Glomerular visceral epithelial cell (primary cell): ENCODE measurements around the gene TRIO.

ENCODE experiments used
- DNase-seq: peaks from one replicate; pipeline ENCODE4 v3.0.0-alpha.2; 2016; ENCODE audit errors: extremely low spot score

Gene TRIO

GRCh38 chr5:14245132-14245925 is 102.2 kb downstream of the TRIO start:
- no peak for DNase-seq

GRCh38 chr5:14246350-14247053 is 103.4 kb downstream of the TRIO start:
- no peak for DNase-seq

- DNase-seq: no peak
Observed at GRCh38 chr5:14247054-14247386, 103.9 kb downstream of the TRIO start.

GRCh38 chr5:14249258-14250082 is 106.3 kb downstream of the TRIO start:
- no peak for DNase-seq

- peak; percentile 77 for DNase-seq
Observed at GRCh38 chr5:14250084-14250695, 107.0 kb downstream of the TRIO start.

- DNase-seq: no peak
Observed at GRCh38 chr5:14250748-14251701, 107.9 kb downstream of the TRIO start.

GRCh38 chr5:14251733-14252132 is 108.6 kb downstream of the TRIO start:
- no peak for DNase-seq

- DNase-seq: no peak
Observed at GRCh38 chr5:14252793-14253192, 109.7 kb downstream of the TRIO start.

GRCh38 chr5:14254686-14255085 is 111.5 kb downstream of the TRIO start:
- no peak for DNase-seq

GRCh38 chr5:14256026-14256690 is 113.0 kb downstream of the TRIO start:
- DNase-seq: no peak

- DNase-seq: no peak
Observed at GRCh38 chr5:14256756-14257393, 113.7 kb downstream of the TRIO start.

- DNase-seq: no peak
Observed at GRCh38 chr5:14257995-14258403, 114.9 kb downstream of the TRIO start.

- DNase-seq: no peak
Observed at GRCh38 chr5:14258840-14259239, 115.7 kb downstream of the TRIO start.

- no peak for DNase-seq
Observed at GRCh38 chr5:14260637-14261036, 117.5 kb downstream of the TRIO start.

GRCh38 chr5:14261235-14261634 is 118.1 kb downstream of the TRIO start:
- no peak for DNase-seq

- no peak for DNase-seq
Observed at GRCh38 chr5:14261856-14262611, 118.9 kb downstream of the TRIO start.

GRCh38 chr5:14263113-14263512 is 120.0 kb downstream of the TRIO start:
- DNase-seq: no peak

GRCh38 chr5:14263699-14264098 is 120.6 kb downstream of the TRIO start:
- DNase-seq: no peak
